GM21825 (cell line): Measurements from ENCODE around the gene OPTN.

ENCODE experiments used
- ATAC-seq: cut with Tn5 transposase; IDR thresholded peaks from one replicate; pipeline ENCODE4 v1.9.1; 2021; ENCODE audit warnings: mild to moderate bottlenecking, moderate library complexity; ENCODE audit not compliant: unreplicated experiment

OPTN gene

DNA sequence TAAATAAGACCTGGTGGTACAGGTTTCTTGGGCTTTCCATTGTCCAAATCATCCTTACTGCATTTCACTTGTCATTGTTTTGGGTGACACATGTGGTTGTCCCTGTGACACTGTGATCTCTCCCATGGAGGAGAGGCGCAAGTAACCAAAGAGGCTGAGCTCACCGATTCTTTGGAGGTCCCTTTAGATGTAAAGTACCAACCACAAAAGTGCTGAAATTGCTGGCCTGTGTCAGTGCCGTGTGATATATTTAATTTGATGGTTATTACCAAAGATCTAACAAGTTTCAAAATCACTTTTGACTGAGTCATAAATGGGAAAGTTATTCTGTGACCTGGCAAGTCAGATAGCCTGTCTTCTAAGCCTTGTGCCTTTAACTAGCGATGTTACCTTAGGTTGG, 80.8 kb downstream of the OPTN start:
- ATAC-seq, result peak; percentile 51

DNA sequence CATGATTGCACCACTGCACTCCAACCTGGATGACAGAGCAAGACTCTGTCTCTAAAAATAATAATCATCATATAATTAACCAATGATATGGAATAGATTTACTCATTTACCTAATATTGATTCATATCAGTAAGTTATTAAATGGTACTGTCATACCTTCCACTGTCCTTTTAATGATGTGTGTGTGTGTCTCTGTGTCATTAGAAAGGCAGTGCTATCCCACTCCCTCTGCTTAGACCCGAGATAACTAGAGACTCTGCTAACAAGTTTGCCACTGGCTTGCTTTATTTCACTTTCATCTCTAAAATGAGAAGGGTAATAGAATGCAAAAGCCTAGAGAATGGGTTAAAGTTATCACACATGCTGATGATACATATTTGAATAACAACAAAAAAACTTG, 82.5 kb downstream of the OPTN start:
- ATAC-seq, result no peak

DNA sequence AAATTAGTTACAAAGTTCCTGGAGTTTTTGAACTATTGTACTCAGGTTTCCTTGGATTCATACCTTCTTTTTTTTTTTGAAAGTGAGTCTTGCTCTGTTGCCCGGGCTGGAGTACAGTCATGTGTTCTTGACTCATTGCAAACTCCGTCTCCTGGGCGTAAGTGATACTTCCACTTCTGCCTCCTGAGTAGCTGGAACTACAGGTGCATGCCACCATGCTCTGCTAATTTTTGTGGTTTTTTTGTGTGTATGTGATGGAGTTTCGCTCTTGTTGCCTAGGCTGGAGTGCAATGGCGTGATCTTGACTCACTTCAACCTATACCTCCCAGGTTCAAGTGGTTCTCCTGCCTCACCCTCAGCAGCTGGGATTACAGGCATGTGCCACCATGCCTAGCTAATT, 83.7 kb downstream of the OPTN start:
- no peak for ATAC-seq

DNA sequence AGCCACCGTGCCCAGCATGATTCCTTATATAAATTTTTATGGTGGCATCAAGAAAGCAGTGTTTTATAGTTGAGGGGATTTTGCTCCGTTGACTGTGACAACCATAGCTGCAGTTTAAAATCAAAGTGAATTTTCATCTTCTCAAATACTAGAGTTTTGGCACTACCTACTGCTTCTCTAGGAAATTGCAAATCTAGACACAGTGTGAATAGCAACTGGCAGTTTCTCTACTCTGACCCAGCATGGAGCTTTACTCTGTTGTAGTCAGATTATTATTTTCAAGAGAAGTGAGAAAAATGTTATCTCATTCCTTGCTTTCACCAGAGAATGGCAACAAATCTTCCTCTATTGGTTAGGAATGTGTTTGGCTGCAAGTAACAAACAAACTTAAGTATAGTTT, 84.3 kb downstream of the OPTN start:
- ATAC-seq, result no peak

DNA sequence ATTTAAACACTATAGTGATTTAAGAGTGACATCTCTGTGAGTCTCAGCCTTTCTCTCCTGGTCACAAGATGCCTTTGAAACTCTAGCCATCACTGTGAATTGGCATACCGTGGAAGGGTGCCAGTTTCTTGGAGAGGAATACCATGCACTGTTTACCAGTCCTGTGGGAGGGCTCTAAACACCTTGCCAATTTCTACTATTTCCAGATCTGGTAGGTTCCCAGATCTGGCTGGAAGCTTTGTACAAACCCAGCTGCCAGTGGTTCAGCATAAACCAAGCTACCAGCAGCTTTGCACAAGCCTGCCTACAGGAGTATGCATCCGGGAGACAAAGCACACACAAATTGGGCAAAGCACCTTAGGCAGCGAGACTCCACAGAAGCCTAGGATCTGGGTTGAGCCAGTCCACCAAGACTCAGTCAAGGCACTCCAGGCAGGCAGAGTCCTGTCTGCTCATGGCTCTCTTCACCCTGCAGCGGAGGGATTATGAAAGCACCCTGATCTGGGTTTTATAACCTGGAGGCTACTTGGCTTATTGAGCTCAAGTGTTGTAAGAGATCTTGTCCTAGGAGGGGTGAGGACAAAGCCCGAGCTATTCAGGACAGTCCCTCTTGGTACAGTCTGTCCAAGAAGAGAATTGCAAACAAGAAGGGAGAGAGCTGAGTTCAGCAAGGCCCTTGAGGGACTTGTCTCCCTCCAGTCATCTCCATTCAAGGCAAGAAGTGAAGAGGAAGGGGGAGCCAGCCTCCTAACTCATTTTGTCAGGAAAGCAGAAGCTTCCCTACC, 85.0 kb downstream of the OPTN start:
- ATAC-seq, result no peak

DNA sequence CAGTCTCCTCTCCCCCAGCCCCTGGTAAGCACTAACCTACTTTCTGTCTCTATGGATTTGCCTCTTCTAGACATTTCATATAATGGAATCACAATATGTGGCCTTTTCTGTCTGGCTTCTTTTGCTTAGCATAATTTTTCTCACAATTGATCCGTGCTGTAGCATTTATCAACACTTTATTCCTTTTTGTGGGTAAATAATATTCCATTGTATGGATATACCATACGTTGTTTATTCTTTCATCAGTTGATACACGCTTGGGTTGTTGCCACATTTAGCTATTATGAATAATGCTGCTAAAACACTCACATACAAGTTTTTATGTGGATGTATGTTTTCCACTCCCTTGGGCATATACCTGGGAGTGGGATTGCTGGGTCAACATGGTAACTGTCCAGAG, 87.2 kb downstream of the OPTN start:
- ATAC-seq, result no peak
